Measurements from ENCODE around the gene CACNA2D1. TPM values are rescaled to one million over a fixed set of nuclear protein-coding genes. Genes with fewer than 3 reads are reported as not detected.

The CACNA2D1 gene
- total RNA-seq, 1 donor from 2014 or later, result 20.7 TPM

- peaks cover 4% of the 10 kb centered on the region for H3K4me1 Mint-ChIP-seq (ENCODE audit: unreplicated experiment)
- H3K9me3 Mint-ChIP-seq (ENCODE audit: unreplicated experiment), result no peaks in the 10 kb centered on the region
- no peak for DNase-seq (ENCODE audit: low spot score)
- no peaks in the 10 kb centered on the region for H3K27me3 Mint-ChIP-seq (ENCODE audit: unreplicated experiment)
- no peak overlapping the region for H3K4me3 Mint-ChIP-seq (ENCODE audit: unreplicated experiment)
- no peaks in the 10 kb centered on the region for H3K36me3 Mint-ChIP-seq (ENCODE audit: low read depth, unreplicated experiment)
- no peak for TF ChIP-seq CTCF (IDR thresholded peaks at IDR 0.05; ENCODE audit: unreplicated experiment)
- no peak overlapping the region for H3K27ac Mint-ChIP-seq (ENCODE audit: unreplicated experiment)
Measured at GRCh38 chr7:81919494-81919893, 524.1 kb downstream of the CACNA2D1 start.

- no peak for TF ChIP-seq CTCF (IDR thresholded peaks at IDR 0.05; ENCODE audit: unreplicated experiment)
- no peak overlapping the region for H3K4me3 Mint-ChIP-seq (ENCODE audit: unreplicated experiment)
- no peak overlapping the region for H3K27ac Mint-ChIP-seq (ENCODE audit: unreplicated experiment)
- DNase-seq (ENCODE audit: low spot score), result no peak
- no peaks in the 10 kb centered on the region for H3K4me1 Mint-ChIP-seq (ENCODE audit: unreplicated experiment)
- H3K9me3 Mint-ChIP-seq (ENCODE audit: unreplicated experiment), result no peaks in the 10 kb centered on the region
- no peaks in the 10 kb centered on the region for H3K36me3 Mint-ChIP-seq (ENCODE audit: low read depth, unreplicated experiment)
- peaks cover 1% of the 10 kb centered on the region for H3K27me3 Mint-ChIP-seq (ENCODE audit: unreplicated experiment)
Measured at GRCh38 chr7:81908220-81908619, 535.4 kb downstream of the CACNA2D1 start.

GRCh38 chr7:81903115-81903514, 540.5 kb downstream of the CACNA2D1 start:
- no peak for DNase-seq (ENCODE audit: low spot score)
- TF ChIP-seq CTCF (IDR thresholded peaks at IDR 0.05; ENCODE audit: unreplicated experiment), result no peak
- no peaks in the 10 kb centered on the region for H3K4me1 Mint-ChIP-seq (ENCODE audit: unreplicated experiment)
- H3K36me3 Mint-ChIP-seq (ENCODE audit: low read depth, unreplicated experiment), result no peaks in the 10 kb centered on the region
- H3K27me3 Mint-ChIP-seq (ENCODE audit: unreplicated experiment), result peaks cover 1% of the 10 kb centered on the region
- H3K27ac Mint-ChIP-seq (ENCODE audit: unreplicated experiment), result no peak overlapping the region
- no peak overlapping the region for H3K4me3 Mint-ChIP-seq (ENCODE audit: unreplicated experiment)
- no peaks in the 10 kb centered on the region for H3K9me3 Mint-ChIP-seq (ENCODE audit: unreplicated experiment)

GRCh38 chr7:81902536-81902935, 541.0 kb downstream of the CACNA2D1 start:
- H3K36me3 Mint-ChIP-seq (ENCODE audit: low read depth, unreplicated experiment), result no peaks in the 10 kb centered on the region
- no peak overlapping the region for H3K27ac Mint-ChIP-seq (ENCODE audit: unreplicated experiment)
- no peak for TF ChIP-seq CTCF (IDR thresholded peaks at IDR 0.05; ENCODE audit: unreplicated experiment)
- peaks cover 1% of the 10 kb centered on the region for H3K27me3 Mint-ChIP-seq (ENCODE audit: unreplicated experiment)
- no peaks in the 10 kb centered on the region for H3K9me3 Mint-ChIP-seq (ENCODE audit: unreplicated experiment)
- H3K4me3 Mint-ChIP-seq (ENCODE audit: unreplicated experiment), result no peak overlapping the region
- no peaks in the 10 kb centered on the region for H3K4me1 Mint-ChIP-seq (ENCODE audit: unreplicated experiment)
- DNase-seq (ENCODE audit: low spot score), result no peak

All from endothelial cell (in vitro differentiated cells).